ENCODE results near the gene RPS6KA6. TPM values are rescaled to one million over a fixed set of nuclear protein-coding genes. Genes with fewer than 3 reads are reported as not detected.

Gene RPS6KA6
- total and polyA plus RNA-seq, 2 of the 13 experiments (the other 11 are each of a cell fraction or from before 2014, with no cell fraction given), result not detected

GRCh38 chrX:84078991-84079390 is 109.0 kb downstream of the RPS6KA6 start:
- intact Hi-C loops (cut with micrococcal nuclease; ENCODE audit: unreplicated experiment) (no loop called here), in situ Hi-C loops (cut with HindIII; ENCODE audit: extremely low pct_ligation_motif_present, low pct_unique_long_range_greater_than_20kb) (no loop called here)
- no peak overlapping the region for H3K27ac ChIP-seq (ENCODE audit: extremely low read length, insufficient read depth, low read length)
- BruUV-seq (replicated peaks), result no TSS peak
- POLR2A ChIA-PET, result no interaction called here
- FAIRE-seq (no peak), ATAC-seq (no peak), DNase-seq (ENCODE audit: low spot score) (no peak)
- no peak overlapping the region for H3K4me3 ChIP-seq (replicated peaks in 1 of 3; ENCODE audit: insufficient read depth in 1 of 3, low read depth in 2 of 3, low read length in 3 of 3)
- H3K79me2 ChIP-seq (ENCODE audit: insufficient read depth, low read length), result no peaks in the 10 kb centered on the region
- H3K4me2 ChIP-seq (ENCODE audit: low read depth, low read length), result no peak overlapping the region
- H3K4me1 ChIP-seq (ENCODE audit: insufficient read depth, low read length), result no peaks in the 10 kb centered on the region
- no peak overlapping the region for H2AFZ ChIP-seq (ENCODE audit: low read length)
- no peaks in the 10 kb centered on the region for H3K27me3 ChIP-seq (ENCODE audit: control insufficient read depth in 1 of 2, insufficient read depth in 2 of 2, low read length in 2 of 2)
- H3K36me3 ChIP-seq (replicated peaks in 1 of 2; ENCODE audit: control insufficient read depth in 1 of 2, insufficient read depth in 2 of 2, low read length in 2 of 2), result no peaks in the 10 kb centered on the region
- no peaks in the 10 kb centered on the region for H3K9me3 ChIP-seq (ENCODE audit: low read length)
- H4K20me1 ChIP-seq (ENCODE audit: insufficient read depth, low read length), result no peaks in the 10 kb centered on the region
- 0% methylated on average over 3 of the region's 9 CpGs for WGBS (ENCODE audit: low lambda C conversion rate)
- H3K9ac ChIP-seq (ENCODE audit: insufficient read depth, low read depth, low read length), result no peak overlapping the region
- CTCF ChIA-PET (ENCODE audit: low intra/inter-chr PET ratio, low total read pairs), result no interaction called here
- no peak for TF ChIP-seq ZNF296 (CRISPR knock-in tag; conservative IDR thresholded peaks at IDR 0.05)
- no peak for TF ChIP-seq ZSCAN5A (CRISPR knock-in tag; IDR thresholded peaks at IDR 0.05; ENCODE audit: borderline replicate concordance)
- TF ChIP-seq THAP9 (CRISPR knock-in tag; IDR thresholded peaks at IDR 0.05; ENCODE audit: borderline replicate concordance), result no peak
- no peak for TF ChIP-seq ZNF12 (CRISPR knock-in tag; IDR thresholded peaks at IDR 0.05)
- TF ChIP-seq CBX5 (CRISPR knock-in tag; IDR thresholded peaks at IDR 0.05; ENCODE audit: borderline replicate concordance), result no peak
- TF ChIP-seq PREB (CRISPR knock-in tag; IDR thresholded peaks at IDR 0.05), result no peak
- no peak for TF ChIP-seq ZNF17 (CRISPR knock-in tag; IDR thresholded peaks at IDR 0.05)
- TF ChIP-seq CHD2 (IDR thresholded peaks at IDR 0.05; ENCODE audit: low read depth, low read length), result no peak
- TF ChIP-seq ZNF18 (CRISPR knock-in tag; IDR thresholded peaks at IDR 0.05; ENCODE audit: insufficient replicate concordance), result no peak
- no peak for TF ChIP-seq ZNF724P (CRISPR knock-in tag; IDR thresholded peaks at IDR 0.05; ENCODE audit: borderline replicate concordance)
- TF ChIP-seq KLF15 (CRISPR knock-in tag; IDR thresholded peaks at IDR 0.05; ENCODE audit: borderline replicate concordance), result no peak
- TF ChIP-seq MAFG (CRISPR knock-in tag; IDR thresholded peaks at IDR 0.05), result no peak
- no peak for TF ChIP-seq CTCF (CRISPR knock-in tag; IDR thresholded peaks at IDR 0.05)
- TF ChIP-seq THAP8 (CRISPR knock-in tag; IDR thresholded peaks at IDR 0.05; ENCODE audit: borderline replicate concordance), result no peak
